Muscle of arm (tissue), 12 donors: ENCODE data around the gene ABHD12. TPM values are rescaled to one million over a fixed set of nuclear protein-coding genes. Genes with fewer than 3 reads are reported as not detected.
"Not testable (repeated sequence)": the region's sequence is repeated elsewhere in the genome, so short reads cannot be mapped to it uniquely, and the experiment has no call there.

Experiments
- DNase-seq: peaks from one replicate; pipeline ENCODE4 v3.0.0-alpha.2; 2013
- polyA plus RNA-seq, 12 donors: library from polyadenylated mRNA; unstranded; fragments of 120-200 nt; gene quantifications; one replicate each; pipeline ENCODE4 v1.2.1, GENCODE V29; 2013; ENCODE audit not compliant: insufficient read length in 12 of 12

Gene ABHD12
- polyA plus RNA-seq, 12 donors, result 10.1 to 25.2 (median 16.8) TPM; not detected in 1

GRCh38 chr20:25278636-25279361 lies 111.8 kb downstream of the ABHD12 start:
- DNase-seq, result no peak

- no peak for DNase-seq
Observed at GRCh38 chr20:25277941-25278521, 112.6 kb downstream of the ABHD12 start.

- no peak for DNase-seq
Observed at GRCh38 chr20:25277051-25277801, 113.4 kb downstream of the ABHD12 start.

GRCh38 chr20:25276533-25277050 lies 114.0 kb downstream of the ABHD12 start:
- no peak for DNase-seq

DNA sequence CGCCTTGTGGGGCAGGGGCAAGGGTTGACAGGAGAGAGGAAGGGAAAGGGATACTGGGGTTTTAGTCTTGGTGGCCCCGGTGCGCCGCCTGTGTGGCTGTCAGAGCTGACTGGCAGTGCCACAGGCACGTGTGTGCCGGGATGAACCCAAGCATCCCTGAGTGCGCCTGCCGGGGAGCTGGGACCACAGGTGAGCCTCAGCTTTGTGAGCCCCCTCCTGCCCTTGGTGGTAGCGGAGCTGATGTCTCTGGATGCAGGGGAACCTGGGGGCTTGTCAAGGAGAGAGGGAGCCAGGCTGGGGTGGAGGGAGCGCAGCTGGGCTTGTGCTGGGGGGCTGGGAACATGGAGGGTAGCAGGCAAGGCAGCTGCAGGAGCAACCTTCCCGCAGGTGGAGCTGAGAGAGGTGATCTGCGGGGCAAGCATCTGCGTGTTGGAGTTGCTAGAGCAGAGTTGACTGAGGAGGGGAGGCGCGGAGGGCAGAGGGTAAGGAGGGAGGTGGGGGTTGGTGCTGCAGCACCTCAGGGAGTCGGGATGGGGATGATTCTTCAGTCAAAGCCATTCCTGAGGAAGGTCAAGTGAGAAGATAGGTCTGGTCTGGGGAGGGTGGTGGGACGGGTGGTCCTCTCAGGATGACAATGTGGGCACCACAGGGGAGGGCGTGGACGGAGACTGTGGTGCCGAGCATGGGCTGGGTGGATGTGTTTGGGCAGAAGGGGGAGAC lies 114.7 kb downstream of the ABHD12 start:
- DNase-seq, result no peak

- no peak for DNase-seq
Observed at GRCh38 chr20:25274891-25275812, 115.5 kb downstream of the ABHD12 start.

GRCh38 chr20:25274481-25274880 lies 116.2 kb downstream of the ABHD12 start:
- no peak for DNase-seq

GRCh38 chr20:25273541-25274358 lies 116.9 kb downstream of the ABHD12 start:
- DNase-seq, result no peak

DNA sequence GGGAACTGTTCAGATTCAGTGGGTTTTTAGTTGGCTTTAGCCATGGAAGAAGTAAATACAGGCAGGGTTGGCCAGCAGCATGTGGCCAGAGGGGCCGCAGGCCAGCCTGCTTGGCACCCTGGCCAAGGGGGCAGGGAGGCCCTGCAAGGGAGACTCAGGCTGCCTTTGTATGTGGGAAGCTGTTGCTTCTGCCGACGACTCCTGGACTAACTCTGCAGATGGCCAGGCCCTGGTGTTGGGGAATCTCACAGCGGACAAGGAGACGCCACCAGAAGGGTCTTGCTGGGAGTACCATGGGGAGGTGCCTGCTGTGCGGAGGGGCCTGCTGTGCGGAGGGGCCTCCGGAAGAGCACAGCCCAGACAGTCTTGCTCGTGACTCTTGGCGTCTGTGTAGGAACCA lies 117.6 kb downstream of the ABHD12 start:
- DNase-seq, result no peak

DNA sequence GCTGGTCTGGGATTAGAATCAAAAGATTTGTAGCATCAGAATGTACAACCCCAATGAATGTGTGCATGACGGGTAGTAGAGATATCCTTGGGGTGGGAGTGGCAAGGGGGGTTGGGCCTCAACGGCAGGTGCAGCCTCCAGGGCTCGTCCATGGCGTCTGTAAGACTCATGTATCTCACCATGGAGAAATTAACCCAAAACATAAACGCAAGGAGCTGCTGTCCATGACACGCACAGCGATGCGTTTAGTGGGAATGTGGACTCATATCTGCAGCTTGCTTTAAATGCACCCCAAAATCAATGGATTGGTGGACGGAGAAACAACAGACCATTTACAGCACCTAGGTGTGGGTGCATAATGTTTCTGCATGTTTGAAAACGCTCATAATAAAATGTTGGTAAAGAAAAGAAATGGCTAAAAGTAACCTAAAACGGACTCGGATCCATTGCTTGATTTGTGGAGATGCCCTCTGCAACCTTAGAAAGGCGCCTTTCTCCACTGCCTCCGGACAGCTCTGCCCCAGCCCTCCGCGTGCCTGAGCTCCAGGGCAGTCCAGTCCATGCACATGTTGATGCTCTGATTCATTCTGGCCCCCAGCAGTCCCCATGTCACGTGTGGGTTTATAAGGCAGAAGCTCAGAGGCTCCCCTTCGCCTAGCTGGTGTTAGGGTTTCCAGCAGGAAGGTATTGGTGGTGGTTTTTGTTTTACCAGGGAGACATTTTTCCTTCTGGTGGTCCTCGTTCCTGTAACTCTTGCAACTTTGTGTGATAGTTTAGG lies 118.2 kb downstream of the ABHD12 start:
- no peak for DNase-seq

GRCh38 chr20:25271486-25272222 lies 119.0 kb downstream of the ABHD12 start:
- no peak for DNase-seq

DNA sequence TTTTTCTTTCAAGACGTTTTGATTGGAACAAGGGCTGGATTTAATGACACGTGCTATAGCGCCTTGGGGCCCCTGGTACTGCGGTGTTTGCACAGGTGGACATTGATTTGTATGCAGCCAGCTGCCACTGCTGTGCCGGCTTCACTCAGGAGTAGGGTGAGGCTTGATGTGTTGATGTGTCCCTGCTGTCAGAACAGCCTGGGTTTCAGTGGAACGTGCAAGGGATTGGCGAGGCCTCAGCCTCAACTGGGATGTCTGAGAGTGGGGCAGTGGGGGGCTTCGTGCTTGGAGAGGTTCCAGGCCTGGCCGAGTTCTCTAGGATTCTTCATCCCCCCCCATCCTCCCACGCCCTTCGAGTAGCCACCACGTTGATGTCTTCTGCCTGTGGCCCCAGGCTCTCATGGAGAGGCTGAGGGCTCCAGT lies 119.8 kb downstream of the ABHD12 start:
- DNase-seq, result no peak

- DNase-seq, result no peak
Observed at GRCh38 chr20:25269833-25270170, 120.8 kb downstream of the ABHD12 start.

DNA sequence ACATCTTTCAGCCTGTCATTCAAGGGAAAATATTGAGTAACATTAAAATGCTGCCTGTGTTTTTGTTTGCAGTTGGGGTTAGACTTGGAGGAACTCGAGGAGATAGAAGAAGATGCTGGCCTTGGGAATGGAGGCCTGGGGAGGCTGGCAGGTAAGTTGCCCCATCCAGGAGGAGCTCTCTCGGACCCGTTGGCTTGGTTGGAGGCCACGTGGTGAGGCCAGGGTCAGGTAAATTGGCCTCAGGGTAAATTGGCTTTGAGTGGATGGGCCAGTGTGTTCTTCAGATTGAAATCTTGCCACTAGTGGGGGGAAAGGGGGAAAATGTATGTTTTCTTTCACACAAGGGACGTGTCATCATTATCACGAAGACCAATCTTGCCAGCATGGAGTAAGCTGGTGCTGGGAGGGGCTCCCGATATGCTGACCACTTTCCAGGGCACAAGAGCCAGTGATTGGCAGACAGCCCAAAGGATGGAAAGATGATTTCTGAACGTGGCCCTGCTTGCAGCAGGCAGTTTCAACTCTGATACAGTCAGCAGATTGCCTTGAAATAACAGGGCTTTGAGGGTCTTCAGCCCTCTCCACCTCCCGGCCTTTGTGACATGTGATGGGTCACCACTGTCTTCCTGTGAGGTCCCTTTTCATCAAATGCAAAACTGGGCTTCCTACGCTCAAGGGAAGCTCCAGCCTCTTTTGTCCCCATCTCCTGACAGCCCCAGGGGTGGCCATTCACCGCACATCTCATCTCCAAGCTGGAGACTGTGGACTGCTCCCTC lies 121.4 kb downstream of the ABHD12 start:
- DNase-seq, result no peak

GRCh38 chr20:25260770-25261437 lies 129.7 kb downstream of the ABHD12 start:
- not testable (repeated sequence) for DNase-seq

DNA sequence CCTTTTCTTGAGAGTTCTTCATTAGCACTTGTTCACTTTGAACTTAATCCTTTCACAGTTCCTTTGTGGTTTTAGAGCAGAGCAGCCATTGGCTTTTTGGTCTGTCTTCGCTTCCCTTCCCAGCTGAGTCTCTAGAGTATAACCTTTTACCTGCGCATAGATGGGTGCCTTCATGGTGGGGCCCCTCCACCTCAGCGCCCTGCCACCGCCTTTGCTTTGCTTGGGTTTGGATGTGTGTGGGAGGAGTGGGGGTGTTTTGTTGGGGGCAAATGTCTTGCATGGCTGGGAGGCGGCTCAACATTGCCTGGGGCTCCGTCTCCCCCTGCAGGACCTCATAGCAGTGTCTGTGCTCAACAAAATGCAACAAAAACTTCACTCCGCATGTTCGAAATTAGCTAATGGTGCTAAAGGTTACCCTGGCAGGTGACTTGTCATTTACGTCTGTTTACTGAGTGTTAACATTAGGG lies 130.8 kb downstream of the ABHD12 start:
- no peak for DNase-seq

DNA sequence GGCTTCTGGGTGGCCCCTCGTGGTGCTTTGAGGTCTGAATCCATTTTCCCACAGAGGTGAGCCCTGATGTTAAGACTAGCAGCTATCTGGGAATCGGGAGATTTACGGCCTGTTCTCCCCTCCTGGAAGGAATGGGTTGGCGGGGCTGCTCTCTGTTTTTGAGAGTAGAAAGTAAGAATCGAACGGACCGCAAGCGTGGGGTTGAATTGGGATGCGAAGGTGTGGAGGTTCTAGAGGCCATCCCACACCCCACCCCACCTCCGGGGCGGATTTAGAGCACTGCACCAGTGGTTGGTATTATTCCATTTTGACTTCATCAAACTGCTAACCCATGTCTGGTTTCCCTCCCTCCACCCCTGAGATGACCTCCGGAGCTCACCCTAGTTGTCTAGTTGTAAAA lies 131.3 kb downstream of the ABHD12 start:
- DNase-seq, result no peak
